HG03439 (cell line): ENCODE measurements around the gene C1orf105.
"Not testable (repeated sequence)": the region's sequence is repeated elsewhere in the genome, so short reads cannot be mapped to it uniquely, and the experiment has no call there.

Experiments used
- ATAC-seq: cut with Tn5 transposase; IDR thresholded peaks from one replicate; pipeline ENCODE4 v1.9.1; 2021; ENCODE audit warnings: mild to moderate bottlenecking, moderate library complexity; ENCODE audit not compliant: unreplicated experiment

The C1orf105 gene, protein sequence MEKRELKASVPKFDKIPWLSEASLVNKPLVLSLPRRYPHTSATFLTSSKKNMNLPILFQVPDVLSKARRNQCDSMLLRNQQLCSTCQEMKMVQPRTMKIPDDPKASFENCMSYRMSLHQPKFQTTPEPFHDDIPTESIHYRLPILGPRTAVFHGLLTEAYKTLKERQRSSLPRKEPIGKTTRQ

DNA sequence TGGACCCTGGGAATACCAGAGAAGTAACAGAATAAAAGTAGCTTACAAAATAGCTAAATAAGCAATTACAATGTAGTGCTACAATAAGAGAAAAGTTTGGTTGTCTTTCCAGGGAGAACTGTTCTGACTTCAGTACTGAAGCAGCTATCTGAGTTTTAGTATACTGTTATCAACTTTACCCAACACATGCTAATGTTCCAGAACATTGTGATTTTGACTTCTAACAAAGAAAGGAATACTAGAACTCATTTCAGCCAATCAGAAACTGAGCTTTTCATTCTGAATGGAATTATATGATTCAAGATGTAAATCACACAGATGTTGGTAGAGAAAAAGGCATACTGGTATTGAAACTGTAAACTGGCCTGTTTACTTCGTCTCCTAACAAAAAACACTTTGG is at the start of gene C1orf105:
C1orf105 (plus strand) TSS at position 301 of the 400 bp plus-strand sequence. CDS start 201 bp downstream, outside the sequence.
- ATAC-seq = no peak

DNA sequence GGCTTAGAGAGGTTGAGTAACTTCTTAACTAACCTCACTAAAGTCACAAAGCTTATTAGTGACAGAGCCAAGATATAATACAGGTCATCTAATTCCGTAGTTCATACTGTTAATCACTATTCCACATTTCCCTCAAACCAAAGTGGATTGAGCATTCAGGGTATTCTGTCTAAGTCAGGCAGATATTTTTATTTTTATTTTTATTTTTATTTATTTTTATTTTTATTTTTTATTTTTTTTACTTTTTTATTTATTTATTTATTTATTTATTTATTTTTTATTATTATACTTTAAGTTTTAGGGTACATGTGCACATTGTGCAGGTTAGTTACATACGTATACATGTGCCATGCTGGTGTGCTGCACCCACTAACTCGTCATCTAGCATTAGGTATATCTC is 48.8 kb upstream of the C1orf105 start:
- ATAC-seq = not testable (repeated sequence)

DNA sequence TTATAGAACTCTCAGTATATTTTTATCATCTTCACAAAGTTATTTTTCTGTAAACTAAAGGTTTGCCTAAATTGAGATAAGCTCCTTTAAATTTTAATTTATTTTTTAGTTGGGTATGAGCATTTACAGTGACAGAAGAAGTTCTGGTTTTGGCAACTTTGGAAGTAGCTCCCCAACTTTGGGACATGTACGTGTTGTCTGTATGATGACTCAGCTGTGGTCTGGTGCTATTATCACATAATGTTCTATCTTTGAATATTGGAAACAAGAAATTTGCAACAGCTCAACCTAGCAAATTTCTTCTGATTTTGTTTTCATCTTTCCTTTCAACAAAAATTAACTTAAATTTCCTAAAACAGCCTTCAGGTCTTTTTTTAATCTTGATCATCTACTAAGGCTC is 46.6 kb upstream of the C1orf105 start:
- no peak for ATAC-seq

DNA sequence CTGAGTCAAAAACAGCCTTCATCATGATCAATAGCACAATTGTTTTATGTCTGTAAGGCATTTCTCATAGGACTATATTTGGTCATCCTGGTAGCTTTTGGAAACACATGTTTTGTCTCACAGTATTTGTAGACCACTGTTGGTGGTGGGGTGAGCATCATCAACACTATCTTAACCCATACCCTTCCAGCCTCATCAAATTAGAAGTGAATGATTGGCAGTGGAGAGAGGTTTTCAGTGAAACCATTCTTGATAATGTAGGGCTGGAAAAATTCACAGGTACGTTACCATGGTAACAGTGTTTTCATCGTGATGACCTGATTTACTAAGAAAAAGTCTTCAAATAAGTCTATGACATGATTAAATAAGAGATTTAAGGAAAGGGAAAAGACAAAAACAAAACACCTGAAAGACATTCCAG is 45.3 kb upstream of the C1orf105 start:
- no peak for ATAC-seq

DNA sequence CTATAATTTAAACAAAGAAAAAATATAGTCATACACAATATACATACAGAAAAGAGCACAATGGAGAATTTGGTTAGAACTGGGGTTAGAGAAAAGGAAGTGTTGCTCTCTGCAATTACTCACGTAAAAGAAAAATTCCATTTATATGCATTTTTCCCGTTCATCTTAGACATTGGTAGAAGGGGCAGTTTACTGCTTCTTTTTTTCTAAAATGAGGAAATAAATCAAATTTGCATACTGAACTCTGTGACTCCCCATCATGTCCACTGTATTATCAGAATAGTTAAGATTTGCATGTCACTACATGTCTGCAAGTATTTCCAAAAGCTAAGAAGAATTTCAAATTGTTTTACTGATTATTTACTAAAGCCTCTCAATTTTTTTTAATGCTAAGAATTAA is 44.1 kb upstream of the C1orf105 start:
- ATAC-seq = no peak

DNA sequence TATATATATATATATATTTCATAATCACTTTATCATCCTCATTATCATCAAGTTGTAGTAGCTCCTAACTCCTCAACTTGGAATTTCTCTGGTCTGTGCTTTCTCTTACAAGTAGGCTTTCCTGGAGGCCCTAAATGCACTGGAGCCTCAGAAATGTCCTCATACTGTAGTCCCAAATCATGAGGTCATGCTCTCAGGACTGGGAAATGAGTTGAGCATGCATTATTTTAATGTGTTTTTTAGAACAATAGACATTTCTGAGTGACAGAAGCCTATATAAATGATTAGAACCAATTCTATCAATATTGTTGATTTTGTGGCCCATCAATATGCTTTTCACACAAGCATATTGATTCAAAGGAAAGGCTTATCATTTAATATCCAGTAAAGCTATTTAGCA is 42.9 kb upstream of the C1orf105 start:
- ATAC-seq = no peak

DNA sequence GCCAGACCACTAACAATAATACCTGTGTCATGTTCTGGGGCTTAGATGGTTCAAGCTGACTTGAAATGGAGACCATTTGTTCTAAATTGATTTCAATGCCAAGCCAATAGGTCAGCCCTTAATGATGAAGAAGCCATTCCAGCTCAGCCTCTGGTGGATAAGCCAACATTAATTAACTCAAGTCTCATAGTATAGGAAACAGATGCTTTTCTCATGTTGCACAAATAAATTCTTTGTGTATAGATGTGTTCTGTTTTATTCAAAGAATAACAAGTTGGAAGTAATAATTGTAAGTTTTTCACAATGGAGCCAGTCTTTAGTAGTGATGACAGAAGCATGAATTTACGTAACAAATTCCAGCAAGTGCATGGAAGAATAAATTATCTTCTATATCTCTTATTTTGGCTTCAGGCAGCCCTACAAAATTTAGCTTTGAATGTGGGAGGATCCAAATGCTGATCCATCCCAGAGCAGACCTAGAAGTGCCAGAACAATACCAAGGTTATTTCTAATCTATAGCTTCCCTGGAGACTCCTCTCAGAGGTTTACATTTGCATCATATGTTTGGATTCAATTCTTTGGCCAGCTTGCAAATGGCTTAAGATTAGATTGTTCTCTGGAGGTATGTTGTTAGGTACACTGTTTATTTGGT is 42.2 kb upstream of the C1orf105 start:
- no peak for ATAC-seq

DNA sequence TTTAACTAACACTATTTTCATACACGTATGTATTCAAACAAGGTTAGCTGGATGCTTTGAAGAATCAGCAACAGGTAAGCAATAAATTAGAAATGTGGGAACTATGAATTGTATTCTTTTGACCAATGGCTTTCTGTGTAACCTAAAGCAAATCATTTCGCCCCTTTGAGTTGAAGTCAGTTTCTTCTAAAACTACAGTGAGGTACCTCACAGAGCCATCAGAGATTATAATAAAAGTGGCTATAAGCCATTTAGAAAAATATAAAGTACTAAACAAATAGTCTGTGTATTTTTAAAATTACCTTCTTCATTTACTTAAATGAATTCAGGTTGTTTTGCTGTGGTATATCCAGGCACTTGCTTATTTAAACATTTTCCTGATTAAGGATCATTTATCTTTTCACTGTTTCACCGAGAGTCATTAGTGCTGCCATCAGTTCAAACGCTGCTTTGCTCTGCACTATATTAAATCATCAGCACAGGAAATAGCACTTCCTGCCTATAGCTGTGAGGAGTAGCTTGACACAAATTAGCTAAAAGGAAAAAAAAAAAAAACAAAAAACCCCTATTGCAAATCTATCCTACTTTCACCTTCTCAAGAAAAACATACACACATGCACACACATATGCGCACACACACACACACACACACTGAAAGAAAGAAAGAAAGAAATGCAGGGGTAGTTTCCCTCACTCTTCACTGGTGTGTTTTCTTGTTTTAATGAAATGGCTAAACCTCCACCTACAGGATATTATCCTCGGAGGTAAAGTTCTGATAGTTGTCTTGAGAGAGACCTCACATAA is 39.8 kb upstream of the C1orf105 start:
- peak; percentile 85 for ATAC-seq

DNA sequence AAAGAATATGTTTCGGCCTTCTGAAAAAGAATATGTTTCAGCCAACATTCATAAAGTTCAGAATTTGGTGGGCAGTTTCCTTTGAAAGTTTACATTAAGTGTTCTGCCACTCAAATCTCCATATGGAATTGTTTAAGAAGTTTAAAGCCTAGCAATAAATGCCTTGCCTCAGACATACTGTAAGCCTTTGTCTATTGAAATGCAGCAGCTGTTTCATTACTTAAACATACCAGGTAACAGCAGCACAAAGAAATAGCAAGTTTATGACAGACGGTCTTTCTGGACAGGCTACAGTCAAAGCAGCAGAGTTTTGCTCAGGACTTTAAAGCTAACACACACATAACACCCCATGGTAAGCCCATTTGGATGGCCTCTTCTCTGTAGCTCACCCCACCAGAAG is 38.5 kb upstream of the C1orf105 start:
- ATAC-seq = no peak

DNA sequence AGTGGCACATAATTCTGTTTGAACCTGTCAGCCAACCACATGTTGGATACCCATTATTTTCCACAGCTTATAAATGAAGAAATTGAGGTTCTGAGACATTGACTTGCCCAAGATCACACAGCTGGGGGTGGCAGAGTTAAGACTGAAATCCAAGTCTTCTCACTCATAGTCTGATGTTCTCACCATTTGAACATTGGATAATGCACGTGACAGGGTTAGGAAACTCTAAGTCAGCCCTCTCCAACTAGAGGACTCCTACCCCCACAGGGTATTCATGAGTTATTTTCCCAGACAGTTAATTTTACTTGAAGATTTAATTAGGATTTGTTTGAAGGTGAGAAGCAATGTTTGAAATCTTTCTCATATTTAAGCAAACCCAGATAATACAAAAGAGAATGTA is 38.1 kb upstream of the C1orf105 start:
- ATAC-seq = no peak

DNA sequence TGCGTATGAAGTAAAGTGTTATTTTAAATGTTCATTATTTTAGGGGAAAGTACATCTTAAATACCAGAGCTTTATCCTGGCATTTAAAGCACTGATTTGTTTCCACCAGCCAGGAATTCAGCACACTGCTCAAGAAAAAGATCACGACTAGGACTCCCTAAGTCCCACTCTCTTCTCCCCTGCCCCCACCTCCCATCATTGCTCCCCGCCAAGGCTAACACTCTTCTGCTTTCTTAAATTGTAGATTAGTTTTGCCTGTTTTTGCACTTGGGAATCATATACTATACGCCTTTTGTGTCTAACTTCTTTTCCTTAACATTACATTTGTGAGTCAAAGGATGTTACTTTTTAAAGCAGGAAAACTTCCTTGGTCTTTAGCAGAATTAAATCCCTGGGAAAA is 37.5 kb upstream of the C1orf105 start:
- ATAC-seq = no peak

DNA sequence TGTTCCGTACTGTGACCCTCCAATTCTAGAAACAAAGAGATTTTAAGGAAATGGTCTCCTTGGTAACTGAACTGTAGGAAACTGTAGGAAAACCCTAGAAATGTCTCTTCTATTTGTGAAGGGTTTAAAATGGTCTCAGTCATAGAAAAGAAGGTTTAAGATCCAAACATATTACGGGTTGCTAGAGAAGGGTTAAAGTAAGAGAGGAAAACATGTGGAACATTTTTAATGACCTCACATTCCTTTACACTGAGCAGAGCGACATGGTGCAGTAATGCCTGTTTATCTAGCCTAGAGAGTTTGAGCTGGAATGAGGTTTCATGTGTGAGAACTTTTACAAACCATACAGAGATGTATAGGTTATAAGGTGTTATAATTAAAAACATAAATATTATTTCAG is 36.9 kb upstream of the C1orf105 start:
- no peak for ATAC-seq

DNA sequence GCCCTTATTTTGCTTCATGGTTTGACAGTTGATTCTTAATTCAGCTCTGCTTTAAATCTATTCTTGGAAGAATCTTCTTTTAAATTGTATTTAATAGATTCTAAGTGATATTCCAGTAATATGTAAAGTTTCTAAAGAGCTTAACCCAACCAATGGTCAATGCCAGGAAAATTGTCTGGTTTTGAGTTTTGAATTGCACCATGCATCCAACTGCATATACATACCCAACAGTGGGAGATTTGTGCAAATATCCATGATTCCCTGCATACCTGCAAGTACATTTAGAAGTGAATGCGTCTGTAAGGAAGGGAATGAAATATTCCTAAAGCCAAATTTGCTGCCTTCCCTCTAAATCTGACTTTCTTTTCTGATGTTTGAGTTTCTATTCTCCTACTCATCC is 35.8 kb upstream of the C1orf105 start:
- no peak for ATAC-seq

DNA sequence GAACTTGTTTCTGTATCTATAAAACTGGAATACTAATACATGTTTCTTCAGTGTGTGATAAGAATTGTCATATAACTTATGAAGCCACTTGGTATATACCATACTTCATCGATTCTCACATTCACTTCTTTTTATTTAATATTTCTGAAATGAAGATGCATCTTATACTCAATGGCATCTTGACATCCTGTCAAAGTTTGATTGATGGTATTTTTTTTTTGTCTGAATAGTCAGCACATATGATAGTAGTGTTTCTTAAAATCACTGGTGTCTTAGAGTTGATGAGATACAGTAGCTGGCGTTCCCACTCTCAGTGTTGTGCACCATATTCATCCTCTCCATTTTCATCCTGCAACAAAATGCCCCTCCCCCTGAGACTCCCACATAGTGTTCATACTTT is 34.4 kb upstream of the C1orf105 start:
- no peak for ATAC-seq

DNA sequence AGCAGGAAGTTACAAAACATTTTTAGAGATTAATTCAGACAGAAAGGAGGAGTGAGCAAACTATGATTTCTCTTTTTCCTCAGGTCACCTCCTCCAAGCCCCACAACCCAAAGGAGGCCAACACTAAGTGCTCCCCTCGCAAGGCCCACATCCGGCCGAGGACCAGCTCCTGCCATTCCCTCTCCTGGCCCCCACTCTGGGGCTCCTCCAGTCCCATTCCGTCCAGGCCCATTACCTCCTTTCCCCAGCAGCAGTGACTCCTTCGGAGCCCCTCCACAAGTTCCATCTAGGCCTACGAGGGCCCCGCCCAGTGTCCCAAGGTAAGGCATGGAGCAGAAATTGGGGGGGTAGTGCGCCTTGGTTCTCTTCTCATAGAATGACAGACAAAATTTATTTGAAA is 32.0 kb upstream of the C1orf105 start:
- no peak for ATAC-seq

DNA sequence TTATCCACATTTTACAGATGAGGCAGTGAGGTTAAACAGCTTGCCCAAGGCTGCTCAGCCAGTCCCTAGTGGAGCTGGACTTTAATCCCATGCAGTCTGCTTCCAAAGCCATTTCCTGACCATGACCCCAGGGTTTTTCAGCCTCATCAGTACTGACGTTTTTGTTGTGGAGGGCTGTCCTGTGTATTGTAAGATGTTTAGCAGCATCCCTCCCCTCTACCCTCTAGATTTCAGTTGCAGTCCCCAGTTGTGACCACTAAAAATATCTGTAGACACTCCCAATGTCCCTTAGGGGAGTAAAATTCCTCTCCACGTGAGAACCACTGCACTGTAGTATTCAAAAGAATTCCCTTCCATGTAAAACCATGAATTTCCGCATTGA is 30.2 kb upstream of the C1orf105 start:
- ATAC-seq = no peak

DNA sequence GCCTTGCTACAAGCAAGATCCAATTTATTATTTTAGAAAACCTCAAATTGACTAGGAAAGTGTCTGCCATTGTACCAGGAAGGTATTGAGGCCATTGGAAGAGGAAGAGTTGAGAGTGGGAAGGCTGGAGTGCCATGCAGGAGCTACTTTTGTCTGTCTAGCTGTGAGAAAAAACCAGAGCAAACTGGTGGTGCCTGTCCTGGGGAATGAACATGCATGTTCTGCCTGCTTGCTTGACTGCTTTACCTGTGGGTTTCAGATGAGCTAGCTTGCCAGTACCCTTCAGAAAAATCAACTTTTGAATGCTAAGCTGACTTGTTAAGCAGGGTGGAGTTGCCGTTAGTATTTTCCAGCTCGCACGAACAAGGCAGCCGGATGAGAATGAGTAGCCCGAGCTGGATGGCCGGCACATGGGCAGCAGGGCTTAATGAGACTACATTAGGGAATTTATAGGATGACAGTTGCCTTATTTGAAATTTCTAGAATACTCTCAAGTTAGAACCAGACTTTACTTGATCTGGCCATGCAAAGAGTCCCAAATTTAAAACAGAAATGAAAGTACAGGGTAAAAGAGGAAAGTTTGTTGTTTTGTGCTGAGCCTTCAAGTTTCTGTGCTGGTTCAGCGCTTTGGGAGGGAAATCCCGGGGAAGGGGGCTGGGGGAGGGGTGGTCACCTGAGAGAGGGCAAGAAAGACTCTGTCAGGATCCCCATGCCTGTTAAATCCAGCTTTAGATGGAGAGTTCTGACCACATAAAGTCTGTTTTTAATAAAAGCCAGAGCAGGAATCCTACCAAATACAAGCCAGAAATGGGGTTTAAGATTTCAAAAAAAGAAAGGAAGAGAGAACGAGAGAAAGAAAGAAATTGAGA is 29.6 kb upstream of the C1orf105 start:
- peak; percentile 46 for ATAC-seq

DNA sequence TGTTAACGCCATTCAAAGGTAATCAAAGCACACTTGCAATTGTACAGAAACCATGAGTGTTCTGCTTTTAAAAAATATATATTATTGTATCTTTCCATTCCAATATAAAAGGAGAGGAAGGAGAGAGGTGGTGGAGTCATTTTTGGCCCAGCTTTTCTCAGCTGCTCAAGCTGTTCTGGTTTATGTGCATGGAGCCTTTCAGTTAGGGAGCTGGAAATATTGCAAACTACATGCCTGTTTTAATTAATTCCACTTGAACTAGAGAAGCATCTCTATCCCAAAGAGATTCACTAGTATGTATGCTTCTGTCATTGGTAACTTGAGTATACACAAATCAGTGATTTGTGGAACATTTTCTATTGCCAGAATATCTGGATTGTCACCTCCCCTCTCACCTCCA is 28.5 kb upstream of the C1orf105 start:
- no peak for ATAC-seq

DNA sequence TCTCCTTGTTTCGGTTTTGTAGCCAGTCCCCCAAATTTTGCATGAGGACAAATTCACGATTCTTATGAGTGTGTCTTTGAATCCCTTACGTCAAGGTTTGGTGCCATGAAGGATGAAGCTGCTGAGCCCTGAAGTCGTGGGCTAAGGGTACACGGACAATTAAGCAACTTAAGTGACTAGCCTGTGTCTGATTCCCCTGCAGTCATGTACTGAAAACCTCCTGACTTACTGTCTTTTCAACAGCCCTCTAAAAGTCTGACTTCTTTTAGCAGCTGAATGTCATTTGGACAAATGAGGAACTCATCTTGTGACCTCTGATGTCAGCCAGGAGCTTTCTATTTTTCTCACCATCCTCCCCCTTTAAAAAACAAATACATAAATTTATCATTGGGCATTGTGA is 27.1 kb upstream of the C1orf105 start:
- ATAC-seq = no peak

DNA sequence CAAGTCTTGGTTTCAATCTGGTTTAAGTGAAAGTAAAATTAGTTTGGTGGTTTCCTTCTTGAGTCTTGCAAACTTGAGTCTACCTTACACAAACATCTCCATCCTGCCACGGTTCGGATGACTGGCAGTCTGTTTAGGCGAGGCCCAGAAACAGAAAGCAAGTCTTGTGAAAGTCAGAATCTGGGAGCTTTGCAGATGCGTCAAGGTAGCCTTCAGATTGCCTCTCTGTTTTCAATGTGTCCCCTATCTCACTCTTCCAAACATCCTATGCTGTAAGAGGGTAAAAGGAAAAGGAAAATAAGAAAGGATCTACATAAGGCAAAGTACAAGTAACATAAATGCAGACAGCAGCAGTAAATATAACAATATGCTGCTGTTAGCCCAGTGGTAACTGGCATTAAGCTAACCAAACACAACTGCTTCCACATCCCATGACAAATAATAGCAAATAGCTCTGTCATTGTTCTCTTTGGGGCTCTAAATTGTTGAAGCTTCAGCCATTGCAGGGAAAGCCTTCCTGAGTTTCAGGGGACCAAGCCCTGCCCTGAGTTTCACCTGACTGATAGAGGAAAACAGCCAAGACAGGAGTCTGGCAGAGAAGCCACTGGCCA is 26.2 kb upstream of the C1orf105 start:
- ATAC-seq = peak; percentile 75

DNA sequence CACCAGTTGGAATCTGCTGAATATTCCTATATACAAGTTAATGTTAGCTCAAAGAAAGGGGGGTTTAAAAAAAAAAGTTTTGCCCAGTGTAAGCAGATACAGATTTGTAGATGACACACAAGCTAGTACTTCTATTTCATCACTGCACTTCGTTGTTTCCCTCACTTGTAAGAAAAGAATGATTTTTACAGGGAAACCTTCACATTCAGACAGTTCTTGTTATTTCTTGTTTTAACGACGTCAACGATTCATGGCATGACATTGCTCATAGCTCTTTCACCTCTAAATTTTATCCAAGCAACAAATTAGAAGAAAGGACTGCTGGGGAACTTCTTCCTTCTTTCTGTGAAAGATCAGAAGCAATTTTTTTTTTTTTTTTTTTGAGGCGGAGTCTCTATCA is 25.7 kb upstream of the C1orf105 start:
- no peak for ATAC-seq
